Calu3 (cell line): ENCODE results near the gene GSE1. TPM values are rescaled to one million over a fixed set of nuclear protein-coding genes. Genes with fewer than 3 reads are reported as not detected.

Experiments used
- BruUV-seq: library from RNA; stranded (reverse); fragments of 400-500 nt; replicated peaks from 2 replicates; lab custom pipeline; 2021; lab: Mats Ljungman, UMichigan
- CTCF ChIA-PET: fragments of 300-600 bp; sonication (Branson Sonifier 250); formaldehyde crosslinking; loops from one replicate; lab custom pipeline; 2022; ENCODE audit warnings: antibody characterized with exemption; lab: Charles Lee
- DNase-seq: peaks from one replicate; pipeline ENCODE4 v3.0.0; 2022
- H3K27ac Mint-ChIP-seq: one replicate; pipeline ENCODE4 v1.8.0; 2022; ENCODE audit warnings: mixed read lengths; ENCODE audit not compliant: unreplicated experiment
- H3K27me3 Mint-ChIP-seq: one replicate; pipeline ENCODE4 v1.8.0; 2022; ENCODE audit warnings: mixed read lengths; ENCODE audit not compliant: unreplicated experiment
- H3K36me3 Mint-ChIP-seq: one replicate; pipeline ENCODE4 v1.8.0; 2022; ENCODE audit warnings: mild to moderate bottlenecking, moderate library complexity, mixed read lengths; ENCODE audit not compliant: insufficient read depth, unreplicated experiment
- H3K4me1 Mint-ChIP-seq: one replicate; pipeline ENCODE4 v1.8.0; 2022; ENCODE audit warnings: mild to moderate bottlenecking, low read depth, mixed read lengths; ENCODE audit not compliant: unreplicated experiment
- H3K4me3 Mint-ChIP-seq: one replicate; pipeline ENCODE4 v1.8.0; 2022; ENCODE audit warnings: mild to moderate bottlenecking, low read depth, moderate library complexity, mixed read lengths; ENCODE audit not compliant: unreplicated experiment
- H3K9me3 Mint-ChIP-seq: one replicate; pipeline ENCODE4 v1.8.0; 2022; ENCODE audit warnings: low read depth, mixed read lengths; ENCODE audit not compliant: unreplicated experiment
- CTCF ChIP-seq: fragments of 200-600 bp; IDR thresholded peaks from one replicate; pipeline ENCODE4 v1.8.0; 2022; ENCODE audit warnings: antibody characterized with exemption; ENCODE audit not compliant: unreplicated experiment
- intact Hi-C: fragments of 100-400 bp; cut with micrococcal nuclease; formaldehyde crosslinking; loops from one replicate; pipeline ENCODE4 v1.10.0; 2022; ENCODE audit not compliant: unreplicated experiment
- total RNA-seq: library from RNA; stranded (reverse); gene quantifications from 2 replicates; pipeline ENCODE4 v1.2.3, GENCODE V29; 2022

GSE1 gene
- total RNA-seq, 1 experiment from 2014 or later = 45.3 TPM

- H3K4me1 Mint-ChIP-seq = peaks cover 26% of the 10 kb centered on the region
- no TSS peak for BruUV-seq
Observed at GRCh38 chr16:85573045-85573695, 40.0 kb upstream of the GSE1 start.

GRCh38 chr16:85573696-85574641 lies 39.2 kb upstream of the GSE1 start:
- intact Hi-C loops = no loop called here
- Mint-ChIP-seq H3K36me3 (no peaks in the 10 kb centered on the region), H3K4me3 (no peak overlapping the region), H3K9me3 (no peaks in the 10 kb centered on the region), H3K4me1 (peaks cover 26% of the 10 kb centered on the region), H3K27ac (no peak overlapping the region), H3K27me3 (peaks cover 35% of the 10 kb centered on the region)
- CTCF ChIA-PET = interaction anchor here (0.5 to 1.0 kb wide), 2 partner anchors 11 to 1047 kb away, joined by 3 read pairs; no protein-coding TSS in a partner anchor
- BruUV-seq = no TSS peak
- TF ChIP-seq CTCF = no peak
- DNase-seq = no peak

More at GRCh38 chr16:85573045-85573695, 40.0 kb upstream of the GSE1 start:
- Mint-ChIP-seq H3K27ac (no peak overlapping the region), H3K36me3 (no peaks in the 10 kb centered on the region), H3K9me3 (no peaks in the 10 kb centered on the region), H3K4me3 (no peak overlapping the region), H3K27me3 (peaks cover 27% of the 10 kb centered on the region)
- CTCF ChIA-PET = no interaction called here
- intact Hi-C loops = no loop called here
- DNase-seq = no peak
- TF ChIP-seq CTCF = no peak

GRCh38 chr16:85574672-85575475 lies 38.2 kb upstream of the GSE1 start:
- Mint-ChIP-seq H3K4me3 (no peak overlapping the region), H3K36me3 (no peaks in the 10 kb centered on the region), H3K27me3 (peaks cover 44% of the 10 kb centered on the region), H3K9me3 (no peaks in the 10 kb centered on the region), H3K4me1 (peaks cover 26% of the 10 kb centered on the region), H3K27ac (no peak overlapping the region)
- no peak for TF ChIP-seq CTCF
- CTCF ChIA-PET = interaction anchor here (0.6 to 1.0 kb wide), 2 partner anchors 12 to 287 kb away, joined by 3 to 5 read pairs; no protein-coding TSS in a partner anchor
- no peak for DNase-seq
- no TSS peak for BruUV-seq
- intact Hi-C loops = no loop called here

- CTCF ChIA-PET = no interaction called here
- no peak overlapping the region for H3K4me3 Mint-ChIP-seq
- intact Hi-C loops = no loop called here
- TF ChIP-seq CTCF = no peak
- BruUV-seq = no TSS peak
- peaks cover 15% of the 10 kb centered on the region for H3K4me1 Mint-ChIP-seq
- DNase-seq = no peak
- H3K9me3 Mint-ChIP-seq = no peaks in the 10 kb centered on the region
- no peak overlapping the region for H3K27ac Mint-ChIP-seq
- peaks cover 55% of the 10 kb centered on the region for H3K27me3 Mint-ChIP-seq
- no peaks in the 10 kb centered on the region for H3K36me3 Mint-ChIP-seq
Observed at GRCh38 chr16:85575920-85576319, 37.2 kb upstream of the GSE1 start.
